GM18870 (cell line): ENCODE data around the gene PTPRF.

Source experiments
- ATAC-seq: cut with Tn5 transposase; IDR thresholded peaks from one replicate; pipeline ENCODE4 v1.9.1; 2021; ENCODE audit warnings: moderate library complexity; ENCODE audit not compliant: unreplicated experiment

Gene PTPRF

GRCh38 chr1:43600033-43601020, 69.6 kb downstream of the PTPRF start:
- no peak for ATAC-seq

- ATAC-seq = no peak
These were observed 72.3 kb downstream of the PTPRF start for GRCh38 chr1:43602990-43603389.

GRCh38 chr1:43604192-43604591, 73.5 kb downstream of the PTPRF start:
- no peak for ATAC-seq

GRCh38 chr1:43605157-43605556, 74.5 kb downstream of the PTPRF start:
- no peak for ATAC-seq

- no peak for ATAC-seq
These were observed 75.1 kb downstream of the PTPRF start for GRCh38 chr1:43605766-43606165.

GRCh38 chr1:43606624-43607023, 75.9 kb downstream of the PTPRF start:
- ATAC-seq = no peak

- no peak for ATAC-seq
These were observed 78.1 kb downstream of the PTPRF start for GRCh38 chr1:43608827-43609226.

- no peak for ATAC-seq
These were observed 79.7 kb downstream of the PTPRF start for GRCh38 chr1:43610339-43610738.

- no peak for ATAC-seq
These were observed 81.3 kb downstream of the PTPRF start for GRCh38 chr1:43611950-43612349.

GRCh38 chr1:43612406-43612805, 81.7 kb downstream of the PTPRF start:
- no peak for ATAC-seq

- ATAC-seq = no peak
These were observed 82.6 kb downstream of the PTPRF start for GRCh38 chr1:43613075-43613942.

- no peak for ATAC-seq
These were observed 83.5 kb downstream of the PTPRF start for GRCh38 chr1:43614211-43614610.

GRCh38 chr1:43614891-43615290, 84.2 kb downstream of the PTPRF start:
- no peak for ATAC-seq

- no peak for ATAC-seq
These were observed 85.7 kb downstream of the PTPRF start for GRCh38 chr1:43616383-43616782.

GRCh38 chr1:43617011-43617410, 86.3 kb downstream of the PTPRF start:
- no peak for ATAC-seq

GRCh38 chr1:43617668-43618067, 87.0 kb downstream of the PTPRF start:
- no peak for ATAC-seq

GRCh38 chr1:43618521-43619313, 88.0 kb downstream of the PTPRF start:
- no peak for ATAC-seq

GRCh38 chr1:43619314-43619790, 88.7 kb downstream of the PTPRF start:
- no peak for ATAC-seq

GRCh38 chr1:43619996-43620920, 89.6 kb downstream of the PTPRF start:
- no peak for ATAC-seq

- no peak for ATAC-seq
These were observed 90.3 kb downstream of the PTPRF start for GRCh38 chr1:43620956-43621355.
